GM12891 (cell line): ENCODE results near the gene CSNK2A3.

Experiments
- POLR2A ChIP-seq: IDR thresholded peaks from 2 replicates; pipeline ENCODE4 v1.6.1; 2011; ENCODE audit warnings: low read depth, low read length, control low read depth
- POLR2AphosphoS5 ChIP-seq: IDR thresholded peaks from 2 replicates; pipeline ENCODE4 v1.6.1; 2011; ENCODE audit warnings: low read depth, low read length, control low read depth
- TAF1 ChIP-seq: IDR thresholded peaks from 2 replicates; pipeline ENCODE4 v1.6.1; 2011; ENCODE audit warnings: low read depth, low read length, control low read depth

- TF ChIP-seq POLR2A: no peak
- TF ChIP-seq POLR2AphosphoS5: no peak
- no peak for TF ChIP-seq TAF1
These were observed 40.3 kb downstream of the CSNK2A3 start for GRCh38 chr11:11312738-11313137.
